Measurements from ENCODE around the gene FGGY.

GRCh38 chr1:59645893-59646292 lies 349.0 kb downstream of the FGGY start:
- TF ChIP-seq CTCF (IDR thresholded peaks at IDR 0.05) = no peak
- TF ChIP-seq POLR2A (IDR thresholded peaks at IDR 0.05) = no peak
